CD4-positive, alpha-beta T cell treated with Interleukin-15 for 4 hours (primary cell): ENCODE measurements around the gene ACR.

Source experiments
- DNase-seq: peaks from one replicate; pipeline ENCODE4 v3.0.0-alpha.2; 2020; ENCODE audit warnings: low spot score

ACR gene

GRCh38 chr22:50702821-50703725 lies 34.9 kb upstream of the ACR start:
- DNase-seq, result no peak

DNA sequence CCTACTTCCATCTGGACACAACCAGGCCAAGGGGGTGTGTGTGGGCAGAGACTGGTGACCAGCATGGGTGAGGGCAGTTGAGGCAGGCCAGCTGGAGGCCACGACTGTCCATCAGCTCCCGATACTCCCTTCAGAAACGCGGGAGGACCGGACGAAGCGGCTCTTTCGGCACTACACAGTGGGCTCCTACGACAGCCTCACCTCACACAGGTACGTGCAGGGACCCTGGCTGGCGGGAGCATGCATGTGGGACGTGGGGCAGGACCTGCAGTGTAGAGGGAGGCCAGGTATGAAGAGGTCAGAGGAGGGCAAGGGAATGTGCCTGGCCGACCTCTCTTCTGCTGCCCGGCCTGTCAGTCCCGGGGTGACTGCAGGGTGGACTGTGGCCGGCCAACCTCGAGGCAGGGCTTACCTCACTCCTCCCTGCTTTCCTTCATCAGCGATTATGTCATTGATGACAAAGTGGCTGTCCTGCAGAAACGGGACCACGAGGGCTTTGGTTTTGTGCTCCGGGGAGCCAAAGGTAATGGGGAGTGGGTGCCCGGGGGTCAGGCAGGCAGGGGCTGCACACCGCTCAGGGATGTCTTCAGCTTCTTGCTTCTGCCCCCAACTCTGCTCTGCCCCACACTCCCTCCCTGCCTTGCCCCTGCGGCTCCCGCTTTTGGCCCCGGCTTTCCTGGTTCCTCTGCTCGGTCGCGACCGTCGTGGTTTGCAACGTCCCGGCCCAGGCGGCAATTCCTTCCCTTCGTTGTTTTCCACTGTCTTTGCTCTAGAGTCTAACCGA lies 34.1 kb upstream of the ACR start:
- no peak for DNase-seq

GRCh38 chr22:50704510-50705218 lies 33.3 kb upstream of the ACR start:
- no peak for DNase-seq

DNA sequence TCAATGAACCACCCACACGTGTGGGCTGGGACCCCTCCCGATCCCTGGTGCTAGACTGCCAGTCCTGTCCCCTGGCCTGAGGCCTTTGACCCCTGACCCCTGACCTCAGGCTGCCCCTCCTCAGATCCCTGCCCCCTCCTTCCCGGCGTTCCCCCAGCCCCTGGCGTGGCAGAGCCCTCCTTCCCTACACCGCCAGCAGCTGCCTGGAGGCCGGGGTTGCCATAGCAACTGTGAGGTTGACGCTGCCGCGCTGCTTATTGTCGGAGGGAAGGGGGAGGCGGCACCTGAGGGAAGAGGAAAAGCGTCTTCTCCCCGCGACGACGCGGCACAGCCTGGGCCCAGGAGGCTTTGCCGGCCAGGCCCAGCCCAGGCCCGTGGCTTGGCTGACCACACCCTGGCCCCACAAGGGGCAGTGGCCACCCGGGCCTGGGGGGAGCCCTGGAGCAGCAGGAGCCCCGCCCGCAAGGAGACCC lies 32.7 kb upstream of the ACR start:
- no peak for DNase-seq

- DNase-seq, result no peak
These were observed 32.1 kb upstream of the ACR start for GRCh38 chr22:50705851-50706351.

DNA sequence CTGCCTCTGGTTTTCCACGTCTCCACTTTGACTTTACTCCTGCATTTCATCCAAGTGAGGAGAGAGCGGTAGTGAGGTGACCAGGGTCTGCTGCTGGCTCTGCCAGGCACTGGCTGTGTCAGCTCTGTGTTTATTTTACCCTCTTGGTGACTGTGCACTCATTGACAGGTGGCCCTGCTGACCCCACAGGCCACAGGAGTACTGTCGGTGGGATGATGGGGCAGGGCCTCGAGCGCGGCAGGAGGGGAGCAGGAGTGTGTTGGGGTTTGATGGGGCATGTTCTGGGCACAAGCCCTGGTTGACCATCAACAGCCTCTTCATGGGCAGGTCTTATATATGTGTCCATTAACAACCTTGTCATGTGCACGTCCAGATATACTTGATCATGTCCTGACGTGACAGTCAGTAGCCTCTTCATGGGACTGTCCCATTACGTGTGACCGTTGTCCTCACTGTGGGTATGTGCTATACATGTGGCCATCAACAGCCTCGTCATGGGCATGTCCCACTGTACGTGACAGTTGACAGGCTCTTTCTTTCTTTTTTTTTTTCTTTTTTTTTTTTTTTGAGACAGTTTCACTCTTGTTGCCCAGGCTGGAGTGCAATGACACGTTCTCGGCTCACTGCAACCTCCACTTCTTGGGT lies 31.4 kb upstream of the ACR start:
- no peak for DNase-seq

DNA sequence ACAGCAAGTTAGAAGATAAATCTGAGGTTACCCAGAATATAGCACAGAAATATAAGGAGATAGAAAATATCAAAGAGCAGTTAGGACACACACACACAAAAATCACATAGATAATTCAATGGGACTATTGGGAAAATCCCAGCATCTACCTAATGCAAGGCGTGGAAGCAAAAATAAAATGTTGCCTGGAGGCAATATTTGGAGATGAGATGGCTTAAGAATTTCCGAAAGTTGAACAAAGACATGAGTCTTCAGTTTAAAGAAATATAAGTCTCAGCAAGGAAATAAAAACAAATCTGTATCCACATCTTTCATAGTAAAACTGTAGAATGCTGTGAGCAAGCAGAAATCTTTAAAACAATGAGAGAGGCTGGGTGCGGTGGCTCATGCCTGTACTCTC lies 29.5 kb upstream of the ACR start:
- no peak for DNase-seq

DNA sequence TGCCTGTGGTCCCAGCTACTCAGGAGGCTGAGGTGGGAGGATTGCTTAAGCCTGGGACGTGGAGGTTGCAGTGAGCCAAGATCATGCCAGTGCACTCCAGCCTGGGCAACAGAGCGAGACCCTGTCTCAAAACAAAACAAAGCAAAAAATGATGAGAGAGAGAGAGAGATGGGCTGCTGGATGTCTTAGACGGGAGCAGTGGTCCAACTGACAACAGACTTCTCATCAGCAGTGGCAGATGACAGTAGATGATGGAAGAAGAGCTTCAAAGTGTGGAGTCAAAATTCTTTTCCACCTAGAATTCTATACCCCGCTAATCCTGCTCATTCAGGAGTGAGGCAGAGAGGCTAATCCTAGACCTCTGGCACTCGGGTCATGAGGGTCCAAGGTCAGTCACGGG lies 29.0 kb upstream of the ACR start:
- no peak for DNase-seq

DNA sequence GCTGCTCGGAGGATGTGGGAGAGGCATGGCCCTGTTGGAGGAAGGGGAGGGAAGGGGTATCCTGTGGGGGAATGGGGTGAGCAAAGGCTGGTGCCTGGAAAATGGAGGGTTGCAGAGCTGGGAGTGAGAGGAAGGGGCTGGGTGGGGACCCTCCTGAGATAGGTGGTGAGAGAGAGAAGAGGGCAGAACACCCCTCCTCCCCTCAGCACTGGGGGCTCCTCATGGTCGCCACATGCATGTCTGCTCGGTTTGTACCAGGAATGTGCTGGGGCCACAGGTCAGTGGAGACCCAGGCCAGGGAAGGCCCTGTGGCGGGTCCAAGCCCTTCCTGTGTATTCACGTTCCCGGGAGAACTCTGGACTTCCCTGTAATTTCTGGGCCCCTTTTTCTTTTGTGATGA lies 27.8 kb upstream of the ACR start:
- no peak for DNase-seq

- DNase-seq, result no peak
These were observed 27.1 kb upstream of the ACR start for GRCh38 chr22:50710886-50711285.

DNA sequence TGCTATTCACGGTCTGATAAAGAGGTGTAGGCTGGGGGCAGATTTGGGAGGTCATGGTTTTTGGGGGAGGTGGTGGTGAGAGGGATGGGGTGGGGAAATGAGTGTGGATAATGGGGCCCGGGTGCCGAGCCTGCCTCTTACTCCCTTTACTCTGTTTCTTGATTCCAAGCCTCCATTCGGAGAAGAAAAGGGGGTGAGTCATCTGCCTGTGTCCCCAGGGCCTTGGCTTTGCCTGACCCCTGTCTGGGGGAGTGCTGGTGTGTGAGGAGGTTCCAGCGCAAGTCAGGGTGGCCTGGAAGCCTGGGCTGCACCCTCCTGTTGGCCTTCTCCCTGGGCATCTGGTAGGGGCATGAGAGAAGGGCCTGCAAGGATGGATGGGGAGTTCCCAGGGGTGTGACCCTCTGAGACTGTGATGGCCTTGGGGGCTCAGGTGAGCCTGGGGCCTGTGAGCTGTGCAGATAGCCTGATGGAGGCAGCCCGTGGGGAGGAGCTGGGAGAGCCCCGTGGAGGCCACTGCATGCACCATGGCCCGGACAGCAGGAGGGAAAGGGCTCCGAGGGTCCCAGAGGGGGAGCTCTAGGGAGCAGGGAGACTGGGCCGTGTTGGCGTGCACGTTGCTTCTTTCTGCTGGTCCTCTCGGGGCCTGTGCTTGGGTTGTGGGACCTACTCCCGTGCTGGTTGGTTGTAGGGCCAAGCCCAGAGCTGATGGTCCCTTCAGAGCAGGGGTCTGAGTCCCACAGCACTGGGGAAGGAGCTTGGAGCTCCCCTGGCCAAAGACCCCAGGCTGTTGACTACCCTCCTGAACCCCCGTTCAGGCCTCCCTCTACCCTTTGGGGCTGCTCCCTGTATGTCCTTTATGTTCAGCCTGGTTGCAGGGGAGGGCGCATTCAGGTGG lies 26.3 kb upstream of the ACR start:
- no peak for DNase-seq

DNA sequence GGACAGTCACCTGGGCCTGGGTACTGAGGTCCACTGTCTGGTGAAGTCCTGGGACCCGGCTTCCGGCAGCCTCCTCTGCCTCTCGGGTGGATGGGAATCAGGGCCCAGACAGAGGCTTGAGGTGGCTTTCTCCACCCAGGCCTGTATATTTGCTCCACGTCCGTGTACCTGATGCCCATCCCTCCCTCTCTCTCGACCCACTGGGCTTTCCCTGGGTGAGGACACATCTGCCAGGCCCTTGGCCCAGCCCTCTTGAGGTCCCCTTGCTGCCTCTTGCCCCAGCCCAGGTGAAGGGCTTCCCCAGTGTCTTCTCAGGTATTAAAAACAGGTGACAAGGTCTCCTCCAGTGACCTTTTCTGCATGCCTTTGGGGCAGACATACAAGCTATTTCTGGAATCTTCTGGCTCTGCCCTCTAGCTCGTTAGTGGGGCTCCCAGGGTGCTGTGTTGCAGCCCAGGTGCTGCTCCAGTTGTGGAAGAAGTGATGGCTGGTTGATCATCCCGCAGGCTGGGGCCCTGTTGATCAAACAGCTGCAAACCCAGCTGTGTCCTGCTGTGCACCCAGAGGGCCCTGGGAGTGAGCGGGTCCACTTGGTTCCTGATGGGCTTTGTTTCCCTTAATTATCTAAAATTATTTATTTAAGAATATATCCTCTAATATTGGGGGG lies 25.5 kb upstream of the ACR start:
- no peak for DNase-seq

DNA sequence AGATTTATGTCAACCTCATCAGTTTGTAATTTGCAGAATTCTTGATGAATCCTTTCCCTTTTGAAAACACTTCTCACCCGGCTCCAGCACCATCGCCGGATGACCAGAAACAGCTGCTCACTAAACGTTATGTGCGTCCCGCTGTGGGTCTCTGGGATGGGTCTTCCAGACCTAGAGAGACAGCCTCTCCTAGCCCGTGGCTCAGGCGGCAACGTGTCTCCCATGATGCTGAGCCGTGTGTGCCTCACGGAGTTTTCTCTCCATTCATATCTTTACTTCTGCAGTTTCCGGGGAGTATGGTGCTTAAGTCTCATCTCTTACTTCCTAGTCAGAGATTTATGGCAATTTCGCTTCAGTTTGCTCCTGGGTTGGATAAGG lies 25.0 kb upstream of the ACR start:
- DNase-seq, result no peak

GRCh38 chr22:50713571-50714056 lies 24.4 kb upstream of the ACR start:
- no peak for DNase-seq

DNA sequence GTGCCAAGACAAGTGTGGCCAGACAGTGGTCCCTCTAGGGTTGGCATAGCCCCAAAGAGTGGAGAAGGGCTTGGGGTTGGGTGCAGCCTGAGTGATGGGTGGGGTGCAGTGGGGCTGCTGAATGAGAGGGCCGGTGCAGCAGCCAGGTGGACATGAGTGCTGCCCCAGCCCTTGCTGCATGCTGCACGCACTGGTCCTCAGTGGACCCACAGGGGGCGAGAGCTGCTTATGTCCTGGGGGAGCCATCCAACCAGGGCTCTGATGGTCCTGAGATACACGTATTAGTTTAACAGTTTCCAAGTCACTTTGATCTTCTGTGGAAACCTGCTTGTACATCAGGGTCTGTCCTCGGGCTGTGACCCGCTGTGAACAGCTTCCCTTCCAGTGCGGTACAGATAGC lies 23.9 kb upstream of the ACR start:
- no peak for DNase-seq

- no peak for DNase-seq
These were observed 23.3 kb upstream of the ACR start for GRCh38 chr22:50714631-50715179.

GRCh38 chr22:50715250-50715649 lies 22.8 kb upstream of the ACR start:
- no peak for DNase-seq

DNA sequence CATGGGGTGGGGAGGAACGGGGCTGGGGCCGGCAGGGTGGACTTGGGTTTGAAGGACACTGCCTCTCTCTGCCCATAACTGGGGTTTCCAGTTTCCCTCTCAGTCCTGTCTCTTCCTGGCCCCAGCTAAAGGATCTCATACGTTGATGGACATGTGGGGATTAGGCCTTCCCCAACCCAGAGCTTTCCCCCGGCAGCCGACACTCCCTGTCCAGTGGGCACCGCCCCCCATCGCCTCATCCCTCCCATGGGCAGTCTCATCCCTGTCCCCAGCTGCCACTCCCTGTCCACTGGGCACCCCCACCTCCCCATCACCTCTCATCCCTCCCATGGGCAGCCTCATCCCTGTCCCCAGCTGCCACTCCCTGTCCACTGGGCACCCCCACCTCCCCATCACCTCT lies 22.2 kb upstream of the ACR start:
- DNase-seq, result no peak

GRCh38 chr22:50716290-50717024 lies 21.5 kb upstream of the ACR start:
- DNase-seq, result no peak
